Smooth muscle cell (in vitro differentiated cells): ENCODE results near the gene USH2A. TPM values are rescaled to one million over a fixed set of nuclear protein-coding genes. Genes with fewer than 3 reads are reported as not detected.

Source experiments
- DNase-seq: peaks from one replicate; lab custom pipeline; 2025; ENCODE audit not compliant: unreplicated experiment; lab: John Stamatoyannopoulos, UW
- H2AFZ ChIP-seq: fragments of 200-600 bp; sonication (generic); 2 replicates; pipeline ENCODE4 v1.6.0; 2016; ENCODE audit warnings: antibody characterized with exemption, low read depth, mild to moderate bottlenecking
- H3F3A ChIP-seq: fragments of 200-600 bp; sonication (generic); 2 replicates; pipeline ENCODE4 v1.6.0; 2017; ENCODE audit warnings: antibody characterized with exemption, low read depth
- H3K27ac ChIP-seq: fragments of 200-600 bp; sonication (generic); 2 replicates; pipeline ENCODE4 v1.5.1; 2016; ENCODE audit warnings: low read depth, mild to moderate bottlenecking
- H3K27me3 ChIP-seq: fragments of 200-600 bp; sonication (generic); 2 replicates; pipeline ENCODE4 v1.6.1; 2016; ENCODE audit warnings: low read depth, mild to moderate bottlenecking
- H3K36me3 ChIP-seq: fragments of 200-600 bp; sonication (generic); 2 replicates; pipeline ENCODE4 v1.5.1; 2016; ENCODE audit warnings: low read depth
- H3K4me1 ChIP-seq: fragments of 200-600 bp; sonication (generic); 2 replicates; pipeline ENCODE4 v1.5.1; 2016; ENCODE audit warnings: low read depth
- H3K4me2 ChIP-seq: fragments of 200-600 bp; sonication (generic); 2 replicates; pipeline ENCODE4 v1.6.0; 2016; ENCODE audit warnings: mild to moderate bottlenecking
- H3K4me3 ChIP-seq: fragments of 200-600 bp; sonication (generic); 2 replicates; pipeline ENCODE4 v1.5.1; 2016; ENCODE audit warnings: mild to moderate bottlenecking
- H3K79me2 ChIP-seq: fragments of 200-600 bp; sonication (generic); 2 replicates; pipeline ENCODE4 v1.6.0; 2016; ENCODE audit warnings: low read depth, mild to moderate bottlenecking
- H3K9ac ChIP-seq: fragments of 200-600 bp; sonication (generic); 2 replicates; pipeline ENCODE4 v1.6.0; 2016; ENCODE audit warnings: low read depth
- H3K9me3 ChIP-seq: fragments of 200-600 bp; sonication (generic); replicated peaks from 2 replicates; pipeline ENCODE4 v1.5.1; 2016; ENCODE audit warnings: low read depth
- H4K20me1 ChIP-seq: fragments of 200-600 bp; sonication (generic); 2 replicates; pipeline ENCODE4 v1.6.0; 2016; ENCODE audit warnings: low read depth
- WGBS: methylation state at CpG from one replicate; pipeline ENCODE4 v1.1.7; 2016; ENCODE audit warnings: low lambda C conversion rate; 5-methylcytosine and 5-hydroxymethylcytosine counted together
- polyA plus RNA-seq: library from polyadenylated mRNA; unstranded; fragments of >200 nt; fragmentation: Nextera tagmentation; extraction: Ambion mirVana; gene quantifications from 2 replicates; pipeline ENCODE4 v1.2.1, GENCODE V29; 2016
- total RNA-seq: library from RNA; depleted of rRNA; stranded (reverse); fragments of >200 nt; gene quantifications from 2 replicates; pipeline ENCODE4 v1.2.3, GENCODE V29; 2014
- TF ChIP-seq, protein P1 (sequence below): fragments of 200-600 bp; sonication (generic); IDR thresholded peaks from 2 replicates; pipeline ENCODE4 v1.5.1; 2017; ENCODE audit warnings: borderline replicate concordance, mild to moderate bottlenecking, antibody characterized with exemption; ENCODE audit not compliant: insufficient read depth, poor library complexity, severe bottlenecking

Gene USH2A
- total and polyA plus RNA-seq, 2 experiments from 2014 or later, result under 0.01 TPM; not detected in 1

GRCh38 chr1:216416488-216416887 is 6.8 kb downstream of the USH2A start:
- H3K27ac ChIP-seq, result no peak overlapping the region
- no peak overlapping the region for H3K4me3 ChIP-seq
- no peaks in the 10 kb centered on the region for H4K20me1 ChIP-seq
- H3K4me2 ChIP-seq, result no peak overlapping the region
- no peaks in the 10 kb centered on the region for H3K79me2 ChIP-seq
- H3K9ac ChIP-seq, result no peak overlapping the region
- TF ChIP-seq, protein P1, sequence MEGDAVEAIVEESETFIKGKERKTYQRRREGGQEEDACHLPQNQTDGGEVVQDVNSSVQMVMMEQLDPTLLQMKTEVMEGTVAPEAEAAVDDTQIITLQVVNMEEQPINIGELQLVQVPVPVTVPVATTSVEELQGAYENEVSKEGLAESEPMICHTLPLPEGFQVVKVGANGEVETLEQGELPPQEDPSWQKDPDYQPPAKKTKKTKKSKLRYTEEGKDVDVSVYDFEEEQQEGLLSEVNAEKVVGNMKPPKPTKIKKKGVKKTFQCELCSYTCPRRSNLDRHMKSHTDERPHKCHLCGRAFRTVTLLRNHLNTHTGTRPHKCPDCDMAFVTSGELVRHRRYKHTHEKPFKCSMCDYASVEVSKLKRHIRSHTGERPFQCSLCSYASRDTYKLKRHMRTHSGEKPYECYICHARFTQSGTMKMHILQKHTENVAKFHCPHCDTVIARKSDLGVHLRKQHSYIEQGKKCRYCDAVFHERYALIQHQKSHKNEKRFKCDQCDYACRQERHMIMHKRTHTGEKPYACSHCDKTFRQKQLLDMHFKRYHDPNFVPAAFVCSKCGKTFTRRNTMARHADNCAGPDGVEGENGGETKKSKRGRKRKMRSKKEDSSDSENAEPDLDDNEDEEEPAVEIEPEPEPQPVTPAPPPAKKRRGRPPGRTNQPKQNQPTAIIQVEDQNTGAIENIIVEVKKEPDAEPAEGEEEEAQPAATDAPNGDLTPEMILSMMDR, result no peak
- no peaks in the 10 kb centered on the region for H3K36me3 ChIP-seq
- no peaks in the 10 kb centered on the region for H3F3A ChIP-seq
- no peak for DNase-seq
- WGBS, result 84% methylated on average over 1 of the region's 1 CpG
- no peaks in the 10 kb centered on the region for H3K4me1 ChIP-seq
- no peaks in the 10 kb centered on the region for H3K27me3 ChIP-seq
- no peak overlapping the region for H2AFZ ChIP-seq
- H3K9me3 ChIP-seq, result no peaks in the 10 kb centered on the region

DNA sequence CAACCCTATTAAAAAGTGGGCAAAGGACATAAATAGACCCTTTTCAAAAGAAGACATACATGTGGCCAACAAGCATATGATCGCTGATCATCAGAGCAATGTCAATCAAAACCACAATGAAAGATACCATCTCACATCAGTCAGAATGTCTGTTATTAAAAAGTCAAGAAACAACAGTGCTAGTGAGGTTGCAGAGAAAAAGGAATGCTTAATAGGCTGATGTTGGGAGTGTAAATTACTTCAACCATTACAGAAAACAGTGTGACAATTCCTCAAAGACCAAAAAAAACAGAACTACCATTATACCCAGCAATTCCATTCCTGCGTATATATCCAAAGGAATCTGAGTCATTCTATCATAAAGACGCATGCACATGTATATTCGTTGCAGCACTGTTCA is 13.2 kb downstream of the USH2A start:
- Histone ChIP-seq H2AFZ (no peak overlapping the region), H3K4me3 (no peak overlapping the region), H3K27ac (no peak overlapping the region), H4K20me1 (no peaks in the 10 kb centered on the region), H3K36me3 (no peaks in the 10 kb centered on the region), H3K4me2 (no peak overlapping the region), H3K27me3 (no peaks in the 10 kb centered on the region), H3K9ac (no peak overlapping the region), H3F3A (no peaks in the 10 kb centered on the region), H3K79me2 (no peaks in the 10 kb centered on the region), H3K4me1 (no peaks in the 10 kb centered on the region), H3K9me3 (no peaks in the 10 kb centered on the region)
- TF ChIP-seq, protein P1, result no peak
- 93% methylated on average over 4 of the region's 4 CpGs for WGBS
- no peak for DNase-seq

GRCh38 chr1:216390956-216391355 is 32.3 kb downstream of the USH2A start:
- H4K20me1 ChIP-seq, result no peaks in the 10 kb centered on the region
- peaks cover 14% of the 10 kb centered on the region for H3K4me1 ChIP-seq
- H3K9me3 ChIP-seq, result no peaks in the 10 kb centered on the region
- H3K9ac ChIP-seq, result no peak overlapping the region
- no peak overlapping the region for H3K27ac ChIP-seq
- no peaks in the 10 kb centered on the region for H3K36me3 ChIP-seq
- no peaks in the 10 kb centered on the region for H3K79me2 ChIP-seq
- no peak overlapping the region for H2AFZ ChIP-seq
- H3F3A ChIP-seq, result no peaks in the 10 kb centered on the region
- no peak overlapping the region for H3K4me2 ChIP-seq
- 88% methylated on average over 3 of the region's 3 CpGs for WGBS
- peaks cover 4% of the 10 kb centered on the region for H3K27me3 ChIP-seq
- DNase-seq, result no peak
- H3K4me3 ChIP-seq, result no peak overlapping the region
- TF ChIP-seq, protein P1, result no peak

- peaks cover 4% of the 10 kb centered on the region for H3K27me3 ChIP-seq
- no peak overlapping the region for H3K9ac ChIP-seq
- no peaks in the 10 kb centered on the region for H3K36me3 ChIP-seq
- no peaks in the 10 kb centered on the region for H4K20me1 ChIP-seq
- no peak overlapping the region for H3K4me2 ChIP-seq
- H3K4me3 ChIP-seq, result no peak overlapping the region
- TF ChIP-seq, protein P1, result no peak
- DNase-seq, result no peak
- no peak overlapping the region for H3K27ac ChIP-seq
- peaks cover 14% of the 10 kb centered on the region for H3K4me1 ChIP-seq
- H3K9me3 ChIP-seq, result no peaks in the 10 kb centered on the region
- H3K79me2 ChIP-seq, result no peaks in the 10 kb centered on the region
- H2AFZ ChIP-seq, result no peak overlapping the region
- no peaks in the 10 kb centered on the region for H3F3A ChIP-seq
Observed at GRCh38 chr1:216389774-216390173, 33.5 kb downstream of the USH2A start.
